GM23248 (cell line): ENCODE results near the gene SYNE3.

Experiments
- EZH2 ChIP-seq: fragments of 200-600 bp; sonication (generic); IDR thresholded peaks from 2 replicates; pipeline ENCODE4 v1.6.1; 2018; ENCODE audit warnings: antibody characterized with exemption, mild to moderate bottlenecking; ENCODE audit not compliant: insufficient read depth, poor library complexity, severe bottlenecking
- EZH2phosphoT487 ChIP-seq: fragments of 200-600 bp; sonication (generic); IDR thresholded peaks from 2 replicates; pipeline ENCODE4 v1.6.1; 2018; ENCODE audit warnings: antibody characterized with exemption, moderate library complexity, mild to moderate bottlenecking, low read depth; ENCODE audit not compliant: insufficient read depth

DNA sequence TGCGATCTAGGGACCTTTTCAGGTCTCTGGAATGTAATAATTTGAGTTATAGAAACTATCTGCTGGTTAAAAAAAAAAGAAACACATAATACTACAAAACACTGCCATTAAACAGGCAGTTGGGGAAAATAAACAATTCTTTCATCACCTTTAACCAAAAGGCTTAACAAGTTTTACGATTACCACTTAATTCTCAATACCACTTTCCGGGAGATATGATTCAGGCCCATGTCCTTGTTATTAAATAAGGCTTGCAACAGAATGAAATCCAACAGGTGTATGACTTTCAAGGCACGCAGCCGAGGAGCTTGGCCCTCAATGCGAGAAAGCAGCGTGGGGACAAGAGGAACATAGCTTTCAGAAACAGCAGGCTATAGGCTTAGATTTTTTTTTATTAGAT, 12.8 kb upstream of the SYNE3 start:
- TF ChIP-seq EZH2 (no peak), EZH2phosphoT487 (no peak)
